Stomach (tissue), 4 donors: ENCODE data around the gene CT83.

Source experiments
- EP300 ChIP-seq: sonication (generic); formaldehyde crosslinking; IDR thresholded peaks from one replicate; pipeline ENCODE4 v1.6.1; 2017; ENCODE audit warnings: antibody characterized with exemption
- POLR2A ChIP-seq, 4 donors: fragments of 450-650 bp; IDR thresholded peaks; one replicate each; pipeline ENCODE4 v1.6.1; 2016; ENCODE audit warnings: antibody characterized with exemption in 4 of 4, control low read depth in 2 of 4, mild to moderate bottlenecking in 1 of 4, moderate library complexity in 1 of 4
- POLR2AphosphoS5 ChIP-seq, 3 donors: sonication (generic); formaldehyde crosslinking; IDR thresholded peaks; one replicate each; pipeline ENCODE4 v1.6.1; 2016; ENCODE audit warnings: antibody characterized with exemption in 3 of 3
- TF ChIP-seq, protein P1 (sequence below), 7 experiments: fragments of 450-650 bp in 4 of 7; fragments of 200-600 bp in 3 of 7; sonication (generic) in 3 of 7; IDR thresholded peaks; one replicate each; pipeline ENCODE4 v1.5.1; 2016 to 2019; ENCODE audit warnings: antibody characterized with exemption in 7 of 7, control low read depth in 2 of 7, mild to moderate bottlenecking in 1 of 7

DNA sequence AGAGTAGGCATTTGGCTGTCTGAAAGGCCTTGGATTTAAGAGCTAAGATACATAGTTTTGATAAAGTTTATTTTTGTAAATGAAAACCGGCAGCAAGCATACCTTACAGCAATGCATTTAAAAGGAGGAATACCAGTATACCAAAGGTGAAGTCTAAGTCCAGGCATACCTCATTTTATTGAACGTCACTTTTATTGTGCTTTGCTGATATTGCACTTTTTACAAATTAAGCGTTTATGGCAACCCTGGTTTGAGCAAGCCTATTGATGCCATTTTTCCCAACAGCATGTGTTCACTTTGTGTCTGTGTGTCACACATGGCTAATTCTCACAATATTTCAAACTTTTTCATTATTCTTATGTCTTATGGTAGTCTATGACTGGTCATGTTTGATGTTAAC, 34.8 kb downstream of the CT83 start:
- TF ChIP-seq, protein P1, sequence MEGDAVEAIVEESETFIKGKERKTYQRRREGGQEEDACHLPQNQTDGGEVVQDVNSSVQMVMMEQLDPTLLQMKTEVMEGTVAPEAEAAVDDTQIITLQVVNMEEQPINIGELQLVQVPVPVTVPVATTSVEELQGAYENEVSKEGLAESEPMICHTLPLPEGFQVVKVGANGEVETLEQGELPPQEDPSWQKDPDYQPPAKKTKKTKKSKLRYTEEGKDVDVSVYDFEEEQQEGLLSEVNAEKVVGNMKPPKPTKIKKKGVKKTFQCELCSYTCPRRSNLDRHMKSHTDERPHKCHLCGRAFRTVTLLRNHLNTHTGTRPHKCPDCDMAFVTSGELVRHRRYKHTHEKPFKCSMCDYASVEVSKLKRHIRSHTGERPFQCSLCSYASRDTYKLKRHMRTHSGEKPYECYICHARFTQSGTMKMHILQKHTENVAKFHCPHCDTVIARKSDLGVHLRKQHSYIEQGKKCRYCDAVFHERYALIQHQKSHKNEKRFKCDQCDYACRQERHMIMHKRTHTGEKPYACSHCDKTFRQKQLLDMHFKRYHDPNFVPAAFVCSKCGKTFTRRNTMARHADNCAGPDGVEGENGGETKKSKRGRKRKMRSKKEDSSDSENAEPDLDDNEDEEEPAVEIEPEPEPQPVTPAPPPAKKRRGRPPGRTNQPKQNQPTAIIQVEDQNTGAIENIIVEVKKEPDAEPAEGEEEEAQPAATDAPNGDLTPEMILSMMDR (IDR thresholded peaks at IDR 0.05), result no peak
- TF ChIP-seq POLR2A (IDR thresholded peaks at IDR 0.05) (no peak), POLR2AphosphoS5 (IDR thresholded peaks at IDR 0.05) (no peak), EP300 (no peak)
